Loucy (cell line): Measurements from ENCODE around the gene CNTF.

Experiments used
- EZH2phosphoT487 ChIP-seq: fragments of 200-600 bp; IDR thresholded peaks from 2 replicates; pipeline ENCODE4 v1.6.1; 2018; ENCODE audit warnings: antibody characterized with exemption, mild to moderate bottlenecking, moderate library complexity, borderline replicate concordance
- TF ChIP-seq, protein P1 (sequence below): fragments of 200-600 bp; sonication (generic); conservative IDR thresholded peaks from 2 replicates; pipeline ENCODE4 v1.5.1; 2014; ENCODE audit warnings: mild to moderate bottlenecking, antibody characterized with exemption, low read length

DNA sequence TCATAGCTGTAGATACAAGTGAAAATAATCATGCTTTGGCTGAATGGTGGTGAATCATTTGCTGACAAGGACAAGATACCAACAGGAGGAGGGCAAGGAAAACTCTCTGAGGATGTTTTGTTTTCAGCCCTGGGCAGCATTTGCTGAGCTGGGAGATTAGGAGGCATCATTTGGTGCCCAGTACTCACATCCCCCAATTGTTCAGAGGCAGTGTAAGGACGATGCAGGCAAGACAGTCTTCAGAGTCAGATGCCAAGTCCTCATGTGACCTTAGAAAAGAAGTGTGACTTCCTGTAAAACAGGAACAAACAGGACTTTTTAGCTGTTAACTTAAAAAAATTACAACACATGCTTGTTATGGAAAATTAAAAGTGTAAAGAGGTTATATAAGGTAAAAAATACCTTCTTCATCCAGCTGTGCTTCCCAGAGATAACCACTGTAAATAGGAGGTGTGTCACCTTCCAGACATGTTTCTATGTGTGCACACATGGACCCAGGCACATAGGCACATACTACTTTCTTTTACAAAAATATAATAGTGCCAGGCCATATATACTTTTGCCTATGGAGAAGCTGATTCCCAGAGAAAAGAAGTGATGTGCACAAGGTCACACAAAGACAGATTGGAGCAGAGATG, 18.0 kb downstream of the CNTF start:
- TF ChIP-seq, protein P1, sequence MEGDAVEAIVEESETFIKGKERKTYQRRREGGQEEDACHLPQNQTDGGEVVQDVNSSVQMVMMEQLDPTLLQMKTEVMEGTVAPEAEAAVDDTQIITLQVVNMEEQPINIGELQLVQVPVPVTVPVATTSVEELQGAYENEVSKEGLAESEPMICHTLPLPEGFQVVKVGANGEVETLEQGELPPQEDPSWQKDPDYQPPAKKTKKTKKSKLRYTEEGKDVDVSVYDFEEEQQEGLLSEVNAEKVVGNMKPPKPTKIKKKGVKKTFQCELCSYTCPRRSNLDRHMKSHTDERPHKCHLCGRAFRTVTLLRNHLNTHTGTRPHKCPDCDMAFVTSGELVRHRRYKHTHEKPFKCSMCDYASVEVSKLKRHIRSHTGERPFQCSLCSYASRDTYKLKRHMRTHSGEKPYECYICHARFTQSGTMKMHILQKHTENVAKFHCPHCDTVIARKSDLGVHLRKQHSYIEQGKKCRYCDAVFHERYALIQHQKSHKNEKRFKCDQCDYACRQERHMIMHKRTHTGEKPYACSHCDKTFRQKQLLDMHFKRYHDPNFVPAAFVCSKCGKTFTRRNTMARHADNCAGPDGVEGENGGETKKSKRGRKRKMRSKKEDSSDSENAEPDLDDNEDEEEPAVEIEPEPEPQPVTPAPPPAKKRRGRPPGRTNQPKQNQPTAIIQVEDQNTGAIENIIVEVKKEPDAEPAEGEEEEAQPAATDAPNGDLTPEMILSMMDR, result no peak
- TF ChIP-seq EZH2phosphoT487, result no peak
